HG03575 (cell line): ENCODE measurements around the gene PDLIM5.
"Not testable (repeated sequence)": the region's sequence is repeated elsewhere in the genome, so short reads cannot be mapped to it uniquely, and the experiment has no call there.

ENCODE experiments used
- ATAC-seq: cut with Tn5 transposase; IDR thresholded peaks from one replicate; pipeline ENCODE4 v1.9.1; 2021; ENCODE audit not compliant: unreplicated experiment, insufficient number of reproducible peaks, low FRiP score; ENCODE audit errors: extremely low read depth

Gene PDLIM5

DNA sequence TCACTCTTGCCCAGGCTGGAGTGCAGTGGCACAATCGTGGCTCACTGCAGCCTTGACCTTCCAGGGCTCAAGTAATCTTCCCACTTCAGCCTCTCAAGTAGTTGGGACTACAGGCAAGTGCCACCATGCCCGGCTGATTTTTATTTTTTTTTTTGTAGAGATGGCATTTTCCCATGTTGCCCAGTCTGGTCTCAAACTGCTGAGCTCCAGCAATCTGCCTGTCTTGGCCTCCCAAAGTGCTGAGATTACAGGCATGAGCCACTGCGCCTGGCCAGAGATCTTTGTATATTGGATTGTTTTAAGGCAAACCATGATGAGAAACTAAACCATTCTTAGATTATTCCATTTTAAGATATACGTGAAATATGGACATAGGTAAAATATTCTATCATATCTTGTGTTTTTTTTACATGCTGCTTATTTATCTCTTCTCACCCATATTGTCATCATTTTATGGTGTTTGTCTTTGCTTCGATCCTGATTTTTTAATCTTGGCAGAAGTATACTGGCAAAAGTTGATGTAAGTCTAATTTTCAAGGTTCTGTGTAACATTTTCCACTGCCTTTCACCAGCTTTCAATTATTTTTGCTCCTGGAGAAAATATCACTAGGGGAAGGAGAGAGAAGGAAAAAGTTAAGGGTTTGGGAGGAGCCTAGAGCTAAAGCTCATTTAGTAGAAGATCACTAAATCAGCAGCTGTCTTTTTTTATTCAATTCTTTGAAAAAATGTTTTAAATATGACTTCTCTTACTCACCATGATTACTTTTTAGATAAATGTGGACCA, 27.8 kb downstream of the PDLIM5 start:
- ATAC-seq: no peak

- ATAC-seq: no peak
Observed at GRCh38 chr4:94480362-94480951, 28.7 kb downstream of the PDLIM5 start.

GRCh38 chr4:94483895-94484294, 32.2 kb downstream of the PDLIM5 start:
- ATAC-seq: no peak

- no peak for ATAC-seq
Observed at GRCh38 chr4:94484818-94485217, 33.1 kb downstream of the PDLIM5 start.

GRCh38 chr4:94486372-94486801, 34.6 kb downstream of the PDLIM5 start:
- ATAC-seq: no peak

DNA sequence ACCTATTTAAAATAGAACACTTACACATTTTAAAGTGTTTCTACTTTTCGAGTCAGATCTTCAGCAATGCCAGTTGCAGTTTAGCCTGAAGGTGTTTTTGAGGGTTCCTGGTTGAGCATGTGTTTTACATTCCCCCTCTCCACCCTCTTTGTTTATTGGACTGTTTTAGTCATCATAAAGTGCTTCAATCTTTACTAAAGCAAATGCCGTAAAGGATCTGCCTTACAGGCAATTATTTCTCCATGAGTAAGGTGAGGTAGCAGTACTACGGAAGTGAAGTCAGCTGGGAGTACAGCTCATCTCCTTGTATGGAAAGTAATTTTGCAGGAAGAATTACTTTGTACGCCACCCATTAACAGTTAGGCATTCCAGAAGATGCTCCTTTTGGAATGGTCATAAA, 36.9 kb downstream of the PDLIM5 start:
- ATAC-seq: no peak

GRCh38 chr4:94489098-94489497, 37.4 kb downstream of the PDLIM5 start:
- no peak for ATAC-seq

GRCh38 chr4:94490437-94490836, 38.7 kb downstream of the PDLIM5 start:
- ATAC-seq: no peak

GRCh38 chr4:94491322-94491721, 39.6 kb downstream of the PDLIM5 start:
- ATAC-seq: no peak

GRCh38 chr4:94495408-94495807, 43.7 kb downstream of the PDLIM5 start:
- no peak for ATAC-seq

- ATAC-seq: no peak
Observed at GRCh38 chr4:94497690-94498089, 45.9 kb downstream of the PDLIM5 start.

DNA sequence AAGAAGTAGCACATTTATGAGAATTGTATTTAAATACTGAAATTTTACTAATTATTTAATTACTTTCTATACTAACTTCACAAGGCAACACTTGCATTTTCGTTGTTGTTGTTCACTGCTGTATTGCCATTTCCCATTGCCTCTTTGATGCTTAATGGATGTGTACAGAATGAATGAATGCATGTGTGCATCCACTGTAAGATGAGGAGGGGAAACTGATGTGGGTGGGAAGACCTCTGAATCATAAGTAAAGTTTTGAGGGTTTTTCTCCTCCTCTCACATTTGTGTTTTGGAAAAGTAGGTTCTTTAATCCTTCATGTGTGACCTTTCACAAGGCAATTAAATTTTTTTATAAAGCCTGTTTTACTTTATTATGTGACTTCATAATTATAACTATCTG, 46.8 kb downstream of the PDLIM5 start:
- no peak for ATAC-seq

- no peak for ATAC-seq
Observed at GRCh38 chr4:94500685-94501084, 48.9 kb downstream of the PDLIM5 start.

DNA sequence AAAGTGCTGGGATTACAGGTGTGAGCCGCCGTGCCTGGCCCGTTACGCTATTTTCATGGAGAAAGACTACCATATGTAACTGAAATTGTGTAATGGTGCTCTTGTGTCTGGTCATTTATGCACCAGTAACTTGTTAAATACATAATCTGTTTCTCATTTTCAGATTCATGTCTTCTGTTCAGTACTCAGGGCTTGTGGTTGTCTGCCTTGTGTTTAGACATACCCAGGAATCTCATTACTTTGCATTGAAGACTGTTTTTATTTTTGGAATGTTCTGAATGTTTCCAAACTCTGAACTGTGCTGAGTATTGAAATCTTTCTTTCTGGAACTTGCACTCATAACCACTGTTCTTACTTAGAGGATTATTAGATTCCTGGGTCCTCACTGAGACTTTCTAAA, 52.8 kb downstream of the PDLIM5 start:
- no peak for ATAC-seq

DNA sequence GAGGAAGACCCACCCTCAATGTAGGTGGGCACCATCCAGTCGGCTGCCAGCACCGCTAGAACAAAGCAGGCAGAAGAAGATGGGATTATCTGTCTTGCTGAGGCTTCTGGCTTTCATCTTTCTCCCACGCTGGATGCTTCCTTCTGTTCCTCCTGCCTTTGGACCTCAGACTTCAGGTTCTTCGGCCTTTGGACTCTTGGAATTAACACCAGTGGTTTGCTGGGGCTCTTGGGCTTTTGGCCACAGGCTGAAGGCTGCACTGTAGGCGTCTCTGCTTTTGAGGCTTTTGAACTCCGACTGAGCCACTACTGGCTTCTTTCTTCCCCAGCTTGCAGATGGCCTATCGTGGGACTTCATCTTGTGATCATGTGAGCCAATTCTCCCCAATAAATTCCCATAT, 55.1 kb downstream of the PDLIM5 start:
- ATAC-seq: no peak

DNA sequence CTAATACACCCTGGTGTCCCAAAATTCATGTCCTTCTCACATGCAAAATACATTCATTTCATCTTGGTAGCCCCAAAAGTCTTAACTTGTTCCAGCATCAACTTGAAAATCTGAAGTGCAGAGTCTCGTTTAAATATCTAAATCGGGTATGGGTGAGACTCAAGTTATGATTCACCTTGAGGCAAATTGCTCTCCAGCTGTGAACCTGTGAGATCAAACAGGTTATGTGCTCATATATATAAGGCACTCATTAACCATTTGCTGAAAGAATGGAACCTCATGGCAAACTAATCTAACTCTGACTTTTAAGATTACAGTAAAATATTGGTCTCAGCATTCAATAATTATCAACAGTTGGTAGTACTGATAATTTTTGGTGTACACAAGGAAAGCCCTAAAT, 55.5 kb downstream of the PDLIM5 start:
- ATAC-seq: no peak

- no peak for ATAC-seq
Observed at GRCh38 chr4:94507708-94508107, 56.0 kb downstream of the PDLIM5 start.

GRCh38 chr4:94508296-94508695, 56.6 kb downstream of the PDLIM5 start:
- ATAC-seq: no peak

GRCh38 chr4:94508806-94509205, 57.1 kb downstream of the PDLIM5 start:
- no peak for ATAC-seq

DNA sequence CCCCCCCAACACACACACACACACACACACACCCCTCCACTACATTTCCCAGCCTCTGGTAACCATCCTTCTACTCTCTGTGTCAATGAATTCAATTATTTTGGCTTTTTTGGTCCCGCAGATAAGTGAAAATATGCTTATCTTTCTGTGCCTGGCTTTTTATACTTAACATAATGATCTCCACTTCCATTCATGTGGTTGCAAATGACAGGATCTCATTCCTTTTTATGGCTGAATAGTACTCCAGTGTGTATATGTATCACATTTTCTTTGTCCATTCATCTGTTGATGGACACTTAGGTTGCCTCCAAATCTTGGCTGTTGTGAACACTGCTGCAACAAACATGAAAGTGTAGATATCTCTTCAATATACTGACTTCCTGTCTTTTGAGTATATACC, 59.8 kb downstream of the PDLIM5 start:
- no peak for ATAC-seq

- ATAC-seq: not testable (repeated sequence)
Observed at GRCh38 chr4:94513532-94513931, 61.8 kb downstream of the PDLIM5 start.
